DND-41 (cell line): ENCODE data around the gene DLGAP1.

Experiments used
- CTCF ChIP-seq: IDR thresholded peaks from 2 replicates; pipeline ENCODE4 v1.5.1; 2012; ENCODE audit warnings: borderline replicate concordance, low read length, moderate library complexity, mild to moderate bottlenecking; ENCODE audit not compliant: poor library complexity, severe bottlenecking; ENCODE audit errors: extremely low read depth
- EZH2 ChIP-seq: IDR thresholded peaks from 3 replicates; pipeline ENCODE4 v1.6.1; 2012; ENCODE audit warnings: borderline replicate concordance, low read depth, mild to moderate bottlenecking, moderate library complexity, low read length, inconsistent platforms; ENCODE audit not compliant: severe bottlenecking

GRCh38 chr18:4231260-4231659 lies 223.8 kb downstream of the DLGAP1 start:
- TF ChIP-seq CTCF, result no peak
- no peak for TF ChIP-seq EZH2
